GM11168 (cell line): Measurements from ENCODE around the gene MEIKIN.
"Not testable (repeated sequence)": the region's sequence is repeated elsewhere in the genome, so short reads cannot be mapped to it uniquely, and the experiment has no call there.

Experiments used
- in situ Hi-C: fragments of 300-500 bp; cut with MboI; formaldehyde crosslinking; loops from one replicate; pipeline ENCODE4 v1.12.0; 2022; ENCODE audit warnings: low sequenced_read_pairs; ENCODE audit not compliant: unreplicated experiment

Gene MEIKIN

DNA sequence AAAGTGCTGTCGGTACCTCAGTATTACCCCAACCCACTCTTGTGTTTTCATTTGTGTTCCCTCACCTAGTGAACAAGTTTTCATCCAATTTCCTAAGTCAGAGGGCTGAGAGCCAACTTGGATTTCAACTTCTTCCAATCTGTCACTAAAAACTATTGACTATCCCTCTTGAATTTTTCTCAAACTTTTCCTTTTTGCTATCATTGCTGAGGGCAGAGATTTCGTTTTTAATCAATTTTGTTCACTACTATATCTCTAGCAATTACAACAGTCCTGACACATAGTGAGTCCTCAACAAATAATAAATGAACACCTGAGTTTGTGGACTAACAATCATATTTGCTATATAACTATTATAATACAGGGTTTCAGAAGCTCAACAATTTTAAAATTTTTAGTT is 29.0 kb downstream of the MEIKIN start:
- in situ Hi-C loops, result no loop called here

DNA sequence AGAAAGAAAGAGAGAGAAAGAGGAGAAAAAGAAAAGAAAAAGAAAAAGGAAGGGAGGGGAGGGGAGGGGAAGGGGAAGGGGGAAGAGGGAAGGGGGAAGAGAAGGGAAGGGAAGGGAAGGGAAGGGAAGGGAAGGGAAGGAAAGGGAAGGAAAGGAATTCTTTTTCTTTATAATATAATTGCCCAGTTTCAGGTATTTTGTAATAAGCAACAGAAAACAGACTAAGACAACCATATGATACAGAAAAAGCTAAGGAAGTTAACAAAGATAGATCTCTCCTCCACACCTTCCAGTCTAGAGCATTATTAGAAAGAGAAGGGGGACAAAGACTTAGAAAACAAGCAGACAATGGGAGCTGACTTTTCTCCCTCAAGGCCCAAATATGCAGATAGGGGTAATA is 31.0 kb downstream of the MEIKIN start:
- in situ Hi-C loops, result no loop called here

DNA sequence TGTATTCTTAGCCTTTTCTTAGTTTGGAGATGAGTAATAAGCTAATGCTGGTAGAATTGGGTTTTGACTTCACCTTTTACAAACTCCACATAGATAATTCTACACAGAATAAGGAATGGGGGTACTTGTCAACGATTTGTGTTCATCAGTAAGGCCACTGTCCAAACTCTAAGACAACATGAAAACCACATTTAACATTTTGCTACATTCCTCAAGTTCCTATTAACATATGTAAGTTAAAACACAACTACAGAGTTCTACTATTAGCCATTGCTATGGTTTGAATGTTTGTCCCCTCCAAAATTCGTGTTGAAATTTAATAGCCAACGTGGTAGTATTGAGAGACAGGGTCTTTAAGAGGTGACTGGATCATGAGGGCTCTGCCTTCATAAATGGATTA is 31.9 kb downstream of the MEIKIN start:
- in situ Hi-C loops, result no loop called here

DNA sequence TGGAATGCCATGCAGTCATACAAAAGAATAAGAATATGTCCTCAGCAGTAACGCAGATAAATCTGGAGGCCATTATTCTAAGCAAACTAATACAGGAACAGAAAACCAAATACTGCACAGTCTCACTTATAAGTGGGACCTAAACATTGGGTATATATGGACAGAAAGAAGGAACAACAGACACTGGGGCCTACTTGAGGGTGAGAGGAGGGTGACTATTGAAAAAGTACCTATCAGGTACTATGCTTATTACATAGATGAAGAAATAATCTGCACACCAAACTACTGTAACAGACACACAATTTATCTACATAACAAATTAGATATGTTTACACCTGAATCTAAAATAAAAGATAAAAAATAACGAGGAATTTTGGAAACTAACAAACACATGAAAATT is 38.8 kb downstream of the MEIKIN start:
- in situ Hi-C loops, result no loop called here

DNA sequence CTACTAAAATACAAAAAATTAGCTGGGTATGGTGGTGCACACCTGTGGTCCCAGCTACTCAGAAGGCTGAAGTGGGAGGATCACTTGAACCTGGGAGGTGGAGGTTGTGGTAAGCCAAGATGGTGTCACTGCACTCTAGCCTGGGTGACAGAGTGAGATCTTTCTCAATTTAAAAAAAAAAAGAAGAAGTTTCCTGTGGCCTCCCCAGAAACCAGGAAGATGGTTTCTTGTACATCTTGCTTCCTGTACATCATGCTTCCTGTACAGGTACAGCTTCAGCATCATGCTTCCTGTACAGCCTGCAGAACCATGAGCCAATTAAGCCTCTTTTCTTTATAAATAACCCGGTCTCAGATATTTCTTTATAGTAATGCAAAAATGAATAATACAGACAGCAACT is 43.2 kb downstream of the MEIKIN start:
- in situ Hi-C loops, result not testable (repeated sequence)

DNA sequence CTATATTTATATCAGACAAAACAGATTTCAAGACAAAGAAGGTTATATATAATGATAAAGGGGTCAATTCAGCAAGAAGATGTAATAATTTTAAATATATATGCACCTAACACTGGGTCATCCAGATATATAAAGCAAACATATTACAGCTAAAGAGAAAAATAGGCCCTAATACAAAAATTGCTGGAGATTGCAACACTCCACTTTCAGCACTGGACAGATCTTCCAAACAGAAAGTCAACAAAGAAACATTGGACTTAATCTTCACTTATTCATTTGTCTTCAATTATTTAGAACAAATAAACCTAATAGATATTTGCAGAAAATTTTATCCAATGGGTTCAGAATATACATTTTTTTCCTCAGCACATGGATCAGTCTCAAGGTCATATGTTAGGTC is 45.8 kb downstream of the MEIKIN start:
- in situ Hi-C loops, result no loop called here

DNA sequence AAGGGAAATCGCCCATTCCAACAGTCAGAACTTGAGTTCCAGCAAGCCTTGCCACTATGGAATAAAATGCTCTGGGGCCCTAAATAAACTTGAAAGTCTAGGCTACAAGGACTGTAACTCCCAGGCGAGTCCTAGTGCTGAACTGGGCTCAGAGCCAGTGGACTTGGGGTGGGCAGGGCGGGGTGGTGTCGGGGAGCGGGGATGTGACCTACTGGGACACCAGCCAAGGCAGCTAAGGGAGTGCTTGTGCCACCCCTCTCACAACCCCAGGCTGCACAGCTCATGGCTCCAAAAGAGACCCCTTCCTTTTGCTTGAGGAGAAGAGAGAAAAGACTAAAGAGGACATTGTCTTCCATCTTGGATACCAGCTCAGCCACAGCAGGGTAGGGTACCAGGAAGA is 61.5 kb downstream of the MEIKIN start:
- in situ Hi-C loops, result no loop called here

DNA sequence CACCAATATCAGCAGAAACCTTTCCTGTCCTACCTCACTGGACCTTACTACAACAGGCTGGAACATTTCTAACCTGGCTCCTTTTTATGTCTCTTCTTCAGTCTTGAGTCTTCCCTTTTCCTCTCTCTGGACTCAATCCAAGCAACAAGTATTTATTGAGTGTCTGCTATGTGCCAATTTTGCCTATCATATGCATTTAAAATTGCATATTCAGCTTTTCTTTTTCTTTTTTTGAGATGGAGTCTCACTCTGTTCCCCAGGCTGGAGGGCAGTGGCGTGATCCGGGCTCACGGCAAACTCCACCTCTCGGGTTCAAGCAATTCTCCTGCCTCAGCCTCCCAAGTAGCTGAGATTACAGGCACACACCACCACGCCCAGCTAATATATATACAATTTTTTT is 65.8 kb downstream of the MEIKIN start:
- in situ Hi-C loops, result no loop called here

DNA sequence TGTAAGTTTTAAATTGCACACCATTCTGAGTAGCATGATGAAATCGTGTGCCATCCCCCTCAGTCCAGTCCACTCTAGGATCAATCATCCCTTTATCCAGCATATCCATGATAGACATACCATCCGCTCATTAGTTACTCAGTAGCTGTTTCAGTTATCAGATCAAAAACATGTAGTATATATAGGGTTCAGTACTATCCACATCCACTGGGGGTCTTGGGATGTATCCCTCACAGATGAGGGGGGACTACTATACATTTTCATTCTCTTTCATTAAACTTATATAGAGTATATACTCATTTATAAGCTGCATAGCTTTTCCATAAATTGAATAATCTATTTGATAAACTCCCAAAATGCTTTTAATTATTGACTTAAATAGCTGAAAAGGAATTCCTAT is 67.6 kb downstream of the MEIKIN start:
- in situ Hi-C loops, result no loop called here

DNA sequence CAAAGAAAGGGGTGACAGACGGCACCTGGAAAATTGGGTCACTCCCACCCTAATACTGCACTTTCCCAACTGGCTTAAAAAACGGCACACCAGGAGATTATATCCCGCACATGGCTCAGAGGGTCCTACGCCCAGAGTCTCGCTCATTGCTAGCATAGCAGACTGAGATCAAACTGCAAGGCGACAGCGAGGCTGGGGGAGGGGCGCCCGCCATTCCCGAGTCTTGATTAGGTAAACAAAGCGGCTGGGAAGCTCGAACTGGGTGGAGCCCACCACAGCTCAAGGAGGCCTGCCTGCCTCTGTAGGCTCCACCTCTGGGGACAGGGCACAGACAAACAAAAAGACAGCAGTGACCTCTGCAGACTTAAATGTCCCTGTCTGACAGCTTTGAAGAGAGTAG is 74.2 kb downstream of the MEIKIN start:
- in situ Hi-C loops, result not testable (repeated sequence)

DNA sequence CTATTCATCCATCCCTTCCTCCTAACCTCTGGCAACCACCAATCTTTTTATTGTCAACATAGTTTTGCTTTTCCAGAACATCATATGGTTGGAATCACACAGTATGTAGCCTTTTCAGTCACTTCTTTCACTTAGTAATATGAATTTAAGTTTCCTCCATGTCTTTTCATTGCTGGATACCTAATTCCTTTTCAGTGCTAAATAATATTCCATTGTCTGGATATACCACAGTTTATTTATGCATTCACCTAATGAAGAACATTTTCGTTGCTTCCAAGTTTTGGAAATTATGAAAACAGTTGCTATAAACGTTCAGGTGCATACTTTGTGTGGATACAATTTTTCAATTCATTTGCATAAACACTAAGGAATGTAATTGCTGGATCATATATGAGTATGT is 77.9 kb downstream of the MEIKIN start:
- in situ Hi-C loops, result no loop called here

DNA sequence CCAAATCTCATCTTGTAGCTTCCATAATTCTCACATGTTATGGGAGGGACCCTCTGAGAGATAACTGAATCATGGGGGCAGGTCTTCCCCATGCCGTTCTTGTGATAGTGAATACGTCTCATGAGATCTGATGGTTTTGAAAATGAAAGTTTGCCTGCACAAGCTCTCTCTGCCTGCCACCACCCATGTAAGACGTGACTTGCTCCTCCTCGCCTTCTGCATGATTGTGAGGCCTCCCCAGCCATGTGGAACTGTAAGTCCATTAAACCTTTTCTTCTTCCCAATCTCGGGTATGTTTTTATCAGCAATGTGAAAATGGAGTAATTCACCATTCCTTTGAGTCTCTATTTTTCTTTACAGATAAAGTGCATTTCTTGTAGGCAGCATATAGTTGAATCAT is 81.8 kb downstream of the MEIKIN start:
- in situ Hi-C loops, result no loop called here

DNA sequence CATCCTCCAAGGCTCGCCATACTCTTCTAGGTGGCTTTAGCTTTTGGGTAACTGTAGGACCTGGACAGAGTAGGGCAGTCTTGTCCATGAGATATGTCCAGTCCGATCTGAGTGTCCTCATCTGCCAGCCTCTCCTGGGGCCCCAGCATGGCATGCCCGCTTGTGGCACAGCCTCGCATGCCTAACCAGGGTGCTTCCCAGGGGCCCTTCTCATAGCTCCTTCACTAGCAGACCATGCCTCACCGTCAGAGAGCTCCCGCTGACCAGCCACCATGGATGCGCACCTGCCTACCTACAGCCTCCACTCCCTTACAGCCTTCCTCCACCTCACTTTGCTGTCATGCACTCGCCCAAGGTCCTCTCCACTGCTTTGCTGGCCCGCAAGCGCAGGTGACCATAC is 88.1 kb downstream of the MEIKIN start:
- in situ Hi-C loops, result no loop called here

DNA sequence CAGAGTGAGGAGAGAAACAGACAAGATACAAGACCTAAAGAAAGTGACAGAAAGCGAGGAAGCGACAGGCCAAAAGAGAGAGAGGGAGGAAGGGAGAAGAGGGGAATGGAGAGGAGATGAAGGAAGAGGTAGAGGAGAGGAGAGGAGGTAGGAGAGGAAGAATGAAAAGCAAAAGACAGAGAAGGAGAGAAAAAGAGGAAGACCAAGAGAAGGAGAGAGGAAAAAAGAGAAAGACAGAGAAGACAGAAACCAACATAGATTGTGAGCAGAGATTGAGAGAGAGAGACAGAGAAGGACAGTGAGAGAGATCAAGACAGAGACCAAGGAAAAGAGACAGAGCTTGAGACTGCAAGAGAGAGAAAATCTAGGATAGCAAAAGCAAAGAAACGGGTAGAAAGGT is 90.0 kb downstream of the MEIKIN start:
- in situ Hi-C loops, result no loop called here

DNA sequence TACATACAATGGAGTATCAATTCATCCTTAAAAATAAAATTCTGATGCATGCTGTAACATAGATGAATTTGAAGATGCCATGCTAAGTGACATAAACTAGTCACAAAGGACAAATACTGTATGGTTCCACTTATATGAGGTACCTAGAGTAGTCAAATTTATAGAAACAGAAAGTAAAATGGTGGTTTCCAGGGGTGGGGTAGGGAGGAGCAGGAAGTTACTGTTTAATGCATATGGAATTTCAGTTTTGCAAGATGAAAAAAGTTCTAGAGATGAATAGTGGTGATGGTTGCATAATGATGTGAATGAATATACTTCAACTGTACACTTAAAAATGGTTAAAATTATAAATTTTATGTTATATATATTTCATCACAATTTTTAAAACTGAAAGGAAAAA is 91.3 kb downstream of the MEIKIN start:
- in situ Hi-C loops, result no loop called here

DNA sequence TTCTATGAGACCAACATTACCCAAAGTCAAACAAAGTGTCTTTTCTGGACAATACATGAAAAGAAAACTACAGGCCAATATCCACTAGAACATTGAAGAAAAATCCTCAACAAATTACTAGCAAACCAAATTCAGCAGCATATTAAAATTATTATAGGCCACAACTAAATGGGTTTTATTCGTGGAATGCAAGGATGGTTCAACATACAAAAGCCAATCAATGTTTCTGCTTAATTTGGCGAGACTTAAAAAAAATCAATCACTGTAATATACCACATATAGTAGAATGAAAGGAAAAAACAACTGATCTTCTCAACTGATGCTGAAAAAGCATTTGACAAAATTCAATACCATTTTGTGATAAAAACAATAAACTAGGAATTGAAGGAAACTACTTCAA is 96.8 kb downstream of the MEIKIN start:
- in situ Hi-C loops, result no loop called here

DNA sequence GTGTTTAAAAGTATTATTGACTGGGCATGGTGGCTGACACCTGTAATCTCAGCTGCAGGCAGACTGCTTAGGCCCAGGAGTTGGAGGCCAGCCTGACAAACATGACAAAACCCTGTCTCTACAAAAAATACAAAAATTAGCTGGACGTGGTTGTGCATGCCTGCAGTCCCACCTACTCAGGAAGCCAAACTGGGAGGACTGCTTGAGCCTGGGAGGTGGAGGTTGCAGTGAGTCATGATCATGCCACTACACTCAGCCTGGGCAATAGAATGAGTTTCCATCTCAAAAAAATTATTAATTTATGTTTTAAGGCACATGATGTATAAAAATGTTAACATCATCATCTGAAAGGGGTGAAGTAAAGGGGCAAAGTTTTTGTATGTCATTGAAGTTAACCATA is 98.9 kb downstream of the MEIKIN start:
- in situ Hi-C loops, result no loop called here

DNA sequence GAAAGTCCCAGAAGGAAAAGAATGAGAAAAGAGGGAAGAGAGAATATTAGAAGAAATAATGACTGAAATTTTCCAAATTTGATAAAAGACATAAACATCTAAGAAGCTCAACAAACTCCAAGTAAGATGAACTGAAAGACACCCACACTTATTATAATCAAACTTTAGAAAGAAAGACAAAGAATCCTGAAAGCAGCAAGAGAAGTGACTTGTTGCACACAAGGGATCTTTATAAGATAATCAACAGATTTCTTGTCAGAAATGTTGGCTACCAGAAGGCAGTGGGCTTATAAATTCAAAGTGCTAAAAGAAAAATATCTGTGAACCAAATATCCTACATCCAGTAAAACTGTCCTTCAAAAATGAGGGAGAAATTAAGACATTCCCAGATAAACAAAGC is 99.6 kb downstream of the MEIKIN start:
- in situ Hi-C loops, result no loop called here

DNA sequence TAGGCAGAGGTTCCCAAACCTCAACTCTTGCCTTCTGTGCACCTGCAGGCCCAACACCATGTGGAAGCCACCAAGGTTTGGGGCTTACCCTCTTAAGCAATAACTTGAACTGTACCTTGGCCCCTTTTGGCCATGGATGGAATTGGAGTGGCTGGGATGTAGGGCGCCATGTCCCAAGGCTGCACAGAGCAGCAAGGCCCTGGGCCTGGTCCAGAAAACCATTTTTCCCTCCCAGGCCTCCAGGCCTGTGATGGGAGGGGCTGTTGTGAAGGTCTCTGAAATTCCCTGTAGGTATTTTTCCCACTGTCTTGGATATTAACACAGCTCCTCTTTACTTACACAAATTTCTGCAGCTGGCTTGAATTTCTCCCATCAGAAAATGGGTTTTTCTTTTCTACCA is 102.5 kb downstream of the MEIKIN start:
- in situ Hi-C loops, result not testable (repeated sequence)

DNA sequence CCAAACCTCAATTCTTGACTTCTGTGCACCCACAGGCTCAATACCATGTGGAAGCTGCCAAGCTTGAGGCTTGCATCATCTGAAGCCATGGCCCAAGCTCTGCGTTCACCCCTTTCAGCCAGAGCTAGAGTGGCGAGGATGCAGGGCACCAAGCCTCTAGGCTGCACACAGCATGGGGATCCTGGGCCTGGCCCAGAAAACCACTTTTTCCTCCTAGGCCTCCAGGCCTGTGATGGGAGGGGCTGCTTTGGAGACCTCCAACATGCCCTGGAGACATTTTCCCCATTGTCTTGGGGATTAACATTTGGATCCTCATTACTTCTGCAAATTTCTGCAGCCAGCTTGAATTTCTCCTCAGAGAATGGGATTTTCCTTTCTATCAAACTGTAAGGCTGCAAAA is 112.8 kb downstream of the MEIKIN start:
- in situ Hi-C loops, result not testable (repeated sequence)

DNA sequence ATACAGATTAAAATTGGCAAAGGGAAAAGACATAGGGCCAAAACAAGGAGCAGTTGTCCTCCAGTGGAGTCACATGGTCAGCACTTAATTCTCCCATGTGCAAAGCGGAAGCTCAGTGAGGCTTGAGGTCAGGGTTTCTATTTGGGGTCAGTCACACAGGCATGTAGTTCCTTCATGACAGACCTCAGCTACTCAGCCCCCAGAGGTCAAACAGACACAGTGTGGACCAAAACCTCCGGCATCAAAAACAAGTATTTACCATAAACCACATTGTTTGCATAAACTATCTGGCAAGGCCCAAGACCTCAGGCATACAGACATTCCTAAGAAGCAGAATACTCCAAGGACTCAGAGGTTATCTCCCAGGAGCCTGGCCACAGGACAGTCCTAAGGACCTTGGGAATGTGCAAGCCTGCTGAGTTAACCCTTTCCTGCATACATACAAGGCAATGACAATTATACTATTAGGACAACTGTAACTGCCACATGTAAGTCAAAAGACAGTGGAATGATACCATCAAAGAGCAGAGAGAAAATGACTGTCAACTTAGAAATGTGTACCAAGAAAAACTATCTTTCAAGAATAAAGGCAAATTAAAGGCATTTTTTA is 120.0 kb downstream of the MEIKIN start:
- in situ Hi-C loops, result no loop called here

DNA sequence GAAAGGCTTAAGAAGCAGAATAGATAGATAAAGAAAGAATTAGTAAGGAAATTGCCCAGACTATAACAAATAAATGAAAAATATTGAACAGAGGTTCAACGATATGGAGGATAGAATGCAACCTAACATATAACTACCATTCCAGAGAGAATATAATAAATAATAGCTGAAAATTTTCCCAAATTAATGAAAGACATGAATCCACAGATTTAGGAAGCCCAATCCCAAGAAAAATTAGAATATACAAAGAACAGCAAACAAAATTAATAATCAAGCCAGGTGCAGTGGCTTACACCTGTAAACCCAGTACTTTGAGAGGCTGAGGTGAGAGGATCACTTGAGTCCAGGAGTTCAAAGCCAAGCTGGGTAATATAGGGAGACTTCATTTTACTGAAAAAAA is 120.8 kb downstream of the MEIKIN start:
- in situ Hi-C loops, result no loop called here

DNA sequence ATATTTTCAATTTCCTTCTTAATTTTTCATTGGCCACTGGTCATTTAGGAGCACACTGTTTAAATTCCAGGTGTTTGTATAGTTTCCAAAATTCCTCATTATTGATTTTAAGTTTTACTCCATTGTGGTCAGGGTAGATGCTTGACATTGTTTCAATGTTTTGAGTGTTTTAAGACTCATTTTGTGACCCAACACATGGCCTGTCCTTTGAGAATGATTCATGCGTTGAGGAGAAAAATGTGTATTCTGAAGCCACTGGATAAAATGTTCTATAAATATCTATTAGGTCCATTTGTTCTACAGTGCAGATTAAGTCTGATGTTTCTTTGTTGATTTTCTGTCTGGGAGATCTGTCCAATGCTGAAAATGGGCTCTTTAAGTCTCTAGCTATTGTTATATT is 124.2 kb downstream of the MEIKIN start:
- in situ Hi-C loops, result no loop called here
